Measurements from ENCODE around the gene ABTB2.

Gene ABTB2

GRCh38 chr11:34316347-34317035 is 41.3 kb downstream of the ABTB2 start:
- no peak for DNase-seq (ENCODE audit: low spot score)

- DNase-seq (ENCODE audit: low spot score) = no peak
These were observed 42.4 kb downstream of the ABTB2 start for GRCh38 chr11:34315394-34315793.

GRCh38 chr11:34314936-34315335 is 42.9 kb downstream of the ABTB2 start:
- DNase-seq (ENCODE audit: low spot score) = no peak

GRCh38 chr11:34314176-34314575 is 43.6 kb downstream of the ABTB2 start:
- no peak for DNase-seq (ENCODE audit: low spot score)

- no peak for DNase-seq (ENCODE audit: low spot score)
These were observed 44.7 kb downstream of the ABTB2 start for GRCh38 chr11:34313099-34313517.

GRCh38 chr11:34311126-34311525 is 46.7 kb downstream of the ABTB2 start:
- no peak for DNase-seq (ENCODE audit: low spot score)

GRCh38 chr11:34309965-34310364 is 47.8 kb downstream of the ABTB2 start:
- DNase-seq (ENCODE audit: low spot score) = no peak

DNA sequence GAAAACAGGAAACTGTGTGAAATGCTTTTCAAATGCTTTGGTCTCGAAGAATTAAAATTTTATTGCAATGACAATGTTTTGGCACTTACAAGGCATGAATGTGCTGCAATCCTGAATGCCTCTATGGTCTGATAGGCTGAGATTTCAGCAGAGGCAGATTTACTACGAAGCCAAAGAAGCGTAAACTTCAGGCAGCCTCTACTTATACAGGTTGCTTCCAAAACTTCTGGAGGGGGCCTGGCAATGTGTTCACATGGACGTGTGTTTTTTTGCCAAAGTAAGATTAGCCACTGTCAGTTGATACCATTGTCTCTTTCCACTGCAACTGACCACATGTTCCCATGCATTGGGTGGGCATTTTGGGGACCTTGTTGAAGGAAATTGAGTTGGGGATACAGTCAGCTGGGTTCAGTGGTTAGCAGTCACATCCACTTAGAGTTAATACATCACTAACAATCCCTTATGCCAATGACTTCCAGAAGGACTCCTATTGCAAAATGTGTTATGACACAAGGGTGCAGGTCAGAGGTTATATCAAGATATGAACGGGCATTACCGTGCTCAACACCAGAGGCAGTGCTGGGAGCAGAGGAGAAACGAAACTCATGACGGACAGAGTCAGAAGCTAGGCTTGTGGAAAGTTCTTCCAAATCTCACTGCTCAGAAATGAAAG is 48.8 kb downstream of the ABTB2 start:
- no peak for DNase-seq (ENCODE audit: low spot score)

DNA sequence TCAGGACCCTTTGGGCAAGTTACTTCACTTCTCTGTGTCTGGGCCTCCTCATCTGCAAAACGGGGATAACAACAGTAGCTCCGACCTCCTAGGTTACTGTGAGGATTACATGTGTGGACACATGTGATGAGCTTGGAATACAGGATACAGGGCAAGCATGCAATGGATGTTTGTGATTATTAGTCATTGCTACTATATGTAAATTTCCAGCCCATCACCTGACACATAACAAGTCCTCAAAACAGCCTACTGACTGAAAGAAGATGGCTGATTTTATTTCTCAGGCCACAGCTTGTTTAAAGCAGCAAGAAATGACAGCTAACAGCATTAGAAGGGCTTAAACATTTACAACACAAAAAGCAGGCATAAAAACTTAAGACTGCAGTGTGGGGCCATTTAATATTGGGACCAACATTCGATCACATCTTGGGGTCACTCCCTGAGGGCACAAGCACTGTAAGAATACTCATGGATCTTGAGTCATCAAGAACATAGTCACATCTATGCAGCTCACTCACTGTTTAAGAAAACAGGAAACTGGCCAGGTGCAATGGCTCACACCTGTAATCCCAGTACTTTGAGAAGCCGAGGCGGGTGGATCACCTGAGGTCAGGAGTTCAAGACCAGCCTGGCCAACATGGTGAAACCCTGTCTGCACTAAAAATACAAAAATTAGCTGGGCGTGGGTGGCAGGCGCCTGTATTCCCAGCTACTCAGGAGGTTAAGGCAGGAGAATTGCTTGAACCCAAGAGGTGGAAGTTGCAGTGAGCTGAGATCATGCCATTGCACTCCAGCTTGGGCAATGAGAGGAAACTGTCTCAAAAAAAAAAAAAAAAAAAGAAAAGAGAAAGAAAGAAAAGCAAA is 49.5 kb downstream of the ABTB2 start:
- DNase-seq (ENCODE audit: low spot score) = no peak

DNA sequence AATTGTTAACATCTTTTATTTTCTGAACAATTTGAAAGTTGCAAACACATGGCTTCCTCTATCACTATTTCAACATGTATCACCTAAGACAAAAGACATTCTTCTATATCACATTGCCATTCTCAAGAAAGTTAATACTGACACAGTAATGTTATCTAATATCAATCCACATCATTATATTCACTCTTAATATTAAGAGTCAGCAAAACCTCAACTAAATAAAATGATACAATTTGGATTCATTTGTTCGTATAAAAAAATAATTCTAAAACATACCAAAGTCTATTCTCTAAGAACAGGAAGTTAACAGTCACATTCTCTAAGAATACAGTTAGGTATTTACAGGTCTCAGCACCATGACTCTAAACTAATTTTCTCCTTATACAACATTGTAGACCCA is 52.0 kb downstream of the ABTB2 start:
- no peak for DNase-seq (ENCODE audit: low spot score)

- DNase-seq (ENCODE audit: low spot score) = no peak
These were observed 52.6 kb downstream of the ABTB2 start for GRCh38 chr11:34305193-34305592.

- DNase-seq (ENCODE audit: low spot score) = no peak
These were observed 54.7 kb downstream of the ABTB2 start for GRCh38 chr11:34303028-34303570.

DNA sequence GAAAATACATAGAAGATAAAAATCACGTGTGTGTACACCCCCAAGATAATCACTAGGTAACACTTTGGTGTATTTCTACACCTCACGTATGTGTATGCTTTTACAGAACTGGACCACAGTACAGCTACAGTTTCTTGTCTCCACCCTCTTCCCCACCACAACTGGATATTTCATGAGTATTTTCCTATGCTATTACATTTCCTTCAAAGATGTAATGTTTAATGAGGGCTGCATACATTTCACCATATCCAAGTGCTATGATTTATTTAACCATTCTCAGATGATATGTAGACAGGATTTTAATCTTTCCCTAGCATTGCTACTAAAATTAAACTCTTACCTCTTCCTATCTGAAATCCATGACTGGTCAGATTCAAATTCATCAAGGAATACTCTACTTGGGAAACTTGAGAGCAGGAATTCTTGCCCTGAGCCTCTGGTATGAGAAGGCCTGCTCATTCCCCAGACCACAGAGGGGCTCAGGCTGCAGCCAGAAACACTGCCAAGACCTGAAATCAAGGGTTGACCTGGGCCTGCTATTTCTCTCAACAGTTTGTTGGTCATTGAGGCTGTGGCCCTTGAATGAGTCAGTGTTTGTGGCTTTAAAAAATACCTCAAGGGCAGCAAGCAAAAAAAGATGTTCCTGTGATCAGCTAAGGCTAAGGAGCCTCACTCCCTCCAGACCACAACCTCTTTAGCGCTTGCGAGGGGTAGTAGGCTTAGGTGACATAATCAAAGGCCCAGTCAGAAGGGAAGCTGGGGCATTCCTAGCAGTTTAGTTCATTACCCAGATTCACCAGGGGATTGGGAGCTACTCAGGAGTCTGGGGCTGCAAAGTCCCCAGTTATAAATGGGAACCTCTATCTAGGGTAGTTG is 55.5 kb downstream of the ABTB2 start:
- DNase-seq (ENCODE audit: low spot score) = no peak

DNA sequence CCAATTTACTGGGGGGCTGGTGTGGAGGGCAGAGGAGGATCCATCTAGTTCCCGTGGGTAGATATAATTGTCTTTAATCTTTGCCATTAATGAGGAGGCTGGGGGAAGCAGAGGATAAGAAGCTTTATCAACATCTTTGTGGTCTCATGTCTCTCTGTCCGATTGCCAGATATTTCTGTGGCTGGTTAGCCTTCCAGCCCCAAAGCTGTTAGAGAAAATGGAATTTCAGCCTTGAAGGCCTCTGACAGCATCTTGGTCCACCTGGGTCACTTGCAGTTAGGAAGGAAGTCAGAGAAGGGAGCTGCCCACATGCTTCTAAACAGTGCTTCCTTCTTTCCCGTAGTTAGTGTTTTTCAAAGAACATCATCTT is 56.9 kb downstream of the ABTB2 start:
- no peak for DNase-seq (ENCODE audit: low spot score)

GRCh38 chr11:34300026-34300925 is 57.5 kb downstream of the ABTB2 start:
- no peak for DNase-seq (ENCODE audit: low spot score)

DNA sequence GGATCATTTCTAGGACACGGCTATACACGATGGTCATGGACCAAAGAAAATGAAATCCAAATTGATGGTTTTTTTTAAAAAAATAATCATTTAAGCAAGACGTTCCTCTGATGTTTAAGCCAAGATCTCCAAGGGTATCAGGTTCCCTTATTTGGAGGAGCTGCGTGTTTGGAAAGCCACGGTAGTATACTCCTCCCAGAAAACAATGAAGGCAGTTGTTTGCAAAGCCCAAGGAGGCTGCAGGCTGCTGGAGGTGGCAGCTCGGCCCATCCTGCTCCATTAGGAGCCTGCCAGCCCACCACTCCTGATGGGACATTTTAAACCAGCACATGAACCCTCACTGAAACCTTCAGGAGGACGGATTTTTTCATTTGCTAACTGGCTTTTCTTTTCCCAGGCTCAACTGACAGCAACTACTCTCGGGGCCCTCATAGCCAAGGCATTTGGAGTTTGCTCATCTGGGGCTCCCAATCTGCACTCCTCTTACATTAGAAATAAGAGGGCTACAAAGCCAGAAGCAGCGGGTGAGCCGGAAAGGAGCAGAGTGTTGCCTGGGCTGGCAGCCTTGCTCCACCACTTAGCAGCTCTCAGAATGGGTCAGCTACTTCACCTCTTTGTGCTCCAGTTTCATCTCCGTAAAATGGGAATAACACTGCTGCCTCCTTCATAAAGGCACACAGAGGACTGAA is 58.4 kb downstream of the ABTB2 start:
- no peak for DNase-seq (ENCODE audit: low spot score)

GRCh38 chr11:34298871-34299270 is 58.9 kb downstream of the ABTB2 start:
- DNase-seq (ENCODE audit: low spot score) = no peak

DNA sequence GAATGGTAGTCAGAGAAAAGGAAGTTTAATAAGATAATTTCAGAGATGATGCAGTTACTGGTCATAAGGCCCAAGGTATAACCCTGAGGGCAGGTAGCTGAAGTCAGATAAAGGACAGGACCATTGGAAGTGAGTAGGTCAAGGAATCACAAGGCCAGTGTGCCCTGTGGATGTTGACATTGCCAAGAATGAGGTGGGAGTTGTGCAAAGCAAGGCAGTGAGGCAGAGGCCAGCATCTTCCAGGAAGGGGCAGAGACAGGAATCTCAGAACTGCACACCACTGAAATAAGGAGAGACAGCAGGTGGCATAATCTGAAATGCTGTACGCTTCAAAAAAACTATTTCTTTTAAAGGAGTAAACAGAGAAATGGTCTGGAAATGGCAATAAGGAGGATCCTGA is 61.4 kb downstream of the ABTB2 start:
- no peak for DNase-seq (ENCODE audit: low spot score)

GRCh38 chr11:34292546-34292945 is 65.3 kb downstream of the ABTB2 start:
- DNase-seq (ENCODE audit: low spot score) = no peak

GRCh38 chr11:34292111-34292510 is 65.7 kb downstream of the ABTB2 start:
- no peak for DNase-seq (ENCODE audit: low spot score)

Data from SK-N-DZ (cell line).